PC-9 (cell line): ENCODE results near the gene PARP9. TPM values are rescaled to one million over a fixed set of nuclear protein-coding genes. Genes with fewer than 3 reads are reported as not detected.

ENCODE experiments used
- BruUV-seq: library from RNA; stranded (reverse); fragments of 400-500 nt; replicated peaks from 2 replicates; lab custom pipeline; 2021; lab: Mats Ljungman, UMichigan
- CTCF ChIA-PET: fragments of 300-600 bp; sonication (Branson Sonifier 250); formaldehyde crosslinking; loops from one replicate; lab custom pipeline; 2022; ENCODE audit warnings: antibody characterized with exemption; lab: Charles Lee
- POLR2A ChIA-PET: fragments of 300-600 bp; sonication (Branson Sonifier 250); formaldehyde crosslinking; loops from one replicate; lab custom pipeline; 2022; ENCODE audit warnings: antibody characterized with exemption; ENCODE audit not compliant: unreplicated experiment; lab: Charles Lee
- DNase-seq, 2 experiments: peaks; one replicate each; pipeline versions ENCODE4 v3.0.0 to v3.0.0-alpha.2; 2015 to 2022; ENCODE audit warnings: mixed read lengths in 1 of 2
- H2AFZ ChIP-seq: fragments of 200-600 bp; sonication (generic); 2 replicates; pipeline ENCODE4 v1.8.1; 2017; ENCODE audit warnings: antibody characterized with exemption
- H3F3A ChIP-seq: fragments of 200-600 bp; sonication (generic); 2 replicates; pipeline ENCODE4 v1.8.1; 2017; ENCODE audit warnings: antibody characterized with exemption, mild to moderate bottlenecking, low read depth; ENCODE audit not compliant: insufficient read depth
- H3K27ac ChIP-seq: fragments of 200-600 bp; sonication (generic); 2 replicates; pipeline ENCODE4 v1.6.1; 2016; ENCODE audit warnings: mixed run types
- H3K27me3 ChIP-seq: fragments of 200-600 bp; sonication (generic); 2 replicates; pipeline ENCODE4 v1.6.1; 2016; ENCODE audit warnings: low read depth, mixed run types; ENCODE audit not compliant: insufficient read depth
- H3K36me3 ChIP-seq: fragments of 200-600 bp; sonication (generic); 2 replicates; pipeline ENCODE4 v1.6.1; 2016; ENCODE audit warnings: low read depth, mixed run types
- H3K4me1 ChIP-seq: fragments of 200-600 bp; sonication (generic); replicated peaks from 2 replicates; pipeline ENCODE4 v1.6.1; 2016; ENCODE audit warnings: mixed run types; ENCODE audit not compliant: insufficient read depth
- H3K4me2 ChIP-seq: fragments of 200-600 bp; sonication (generic); 2 replicates; pipeline ENCODE4 v1.6.1; 2017; ENCODE audit warnings: mixed run types
- H3K4me3 ChIP-seq: fragments of 200-600 bp; sonication (generic); 2 replicates; pipeline ENCODE4 v1.6.1; 2016; ENCODE audit warnings: mixed run types
- H3K79me2 ChIP-seq: fragments of 200-600 bp; sonication (generic); 2 replicates; pipeline ENCODE4 v1.6.1; 2017; ENCODE audit warnings: low read depth, mixed run types
- H3K9me2 ChIP-seq: fragments of 200-600 bp; sonication (generic); 2 replicates; pipeline ENCODE4 v1.8.1; 2017; ENCODE audit warnings: mild to moderate bottlenecking; ENCODE audit not compliant: insufficient read depth
- H3K9me3 ChIP-seq: fragments of 200-600 bp; sonication (generic); 2 replicates; pipeline ENCODE4 v1.8.1; 2016; ENCODE audit warnings: low read depth; ENCODE audit not compliant: insufficient read depth
- H4K20me1 ChIP-seq: fragments of 200-600 bp; sonication (generic); 2 replicates; pipeline ENCODE4 v1.8.1; 2017; ENCODE audit not compliant: insufficient read depth
- CTCF ChIP-seq: fragments of 200-600 bp; sonication (generic); conservative IDR thresholded peaks from 2 replicates; pipeline ENCODE4 v1.6.1; 2017; ENCODE audit warnings: mixed run types, antibody characterized with exemption, mild to moderate bottlenecking, moderate library complexity
- EZH2 ChIP-seq: fragments of 200-600 bp; sonication (generic); IDR thresholded peaks from 2 replicates; pipeline ENCODE4 v1.8.0; 2017; ENCODE audit warnings: antibody characterized with exemption, low read depth
- intact Hi-C: fragments of 100-400 bp; cut with micrococcal nuclease; formaldehyde crosslinking; loops from one replicate; pipeline ENCODE4 v1.10.0; 2022; ENCODE audit not compliant: unreplicated experiment
- total RNA-seq: library from RNA; stranded (reverse); gene quantifications from 2 replicates; pipeline ENCODE4 v1.2.3, GENCODE V29; 2021

Gene PARP9
- total RNA-seq, 1 experiment from 2014 or later = 21.1 TPM

- Histone ChIP-seq H3K4me2 (no peak overlapping the region), H3K9me2 (no peaks in the 10 kb centered on the region), H3K27me3 (no peaks in the 10 kb centered on the region), H3K27ac (no peak overlapping the region), H2AFZ (no peak overlapping the region), H3K4me1 (peaks cover 18% of the 10 kb centered on the region), H3K36me3 (peaks cover 20% of the 10 kb centered on the region), H3K4me3 (no peak overlapping the region), H3K79me2 (peaks cover 100% of the 10 kb centered on the region), H4K20me1 (peaks cover 41% of the 10 kb centered on the region), H3F3A (peaks cover 1% of the 10 kb centered on the region; the same call in 1 of the 2 replicates), H3K9me3 (no peaks in the 10 kb centered on the region)
- ChIA-PET CTCF (interaction anchor here (0.6 kb wide), 1 partner anchor 12 kb away, joined by 3 read pairs; no protein-coding TSS in a partner anchor), POLR2A (no interaction called here)
- no TSS peak for BruUV-seq
- intact Hi-C loops = no loop called here
- no peak for TF ChIP-seq EZH2
- TF ChIP-seq CTCF = no peak
- no peak for DNase-seq
Measured at GRCh38 chr3:122508135-122508914, 55.8 kb downstream of the PARP9 start.

GRCh38 chr3:122506450-122506849 lies 57.6 kb downstream of the PARP9 start:
- intact Hi-C loops = no loop called here
- Histone ChIP-seq H3K9me3 (no peaks in the 10 kb centered on the region), H3K4me2 (no peak overlapping the region), H3K4me1 (0 out of 2 replicates have a peak, but pooled peaks cover 3% of the 10 kb centered on the region), H2AFZ (no peak overlapping the region), H3K9me2 (no peaks in the 10 kb centered on the region), H3K36me3 (peaks cover 16% of the 10 kb centered on the region), H3K27me3 (no peaks in the 10 kb centered on the region), H3K27ac (no peak overlapping the region), H3K4me3 (no peak overlapping the region), H3F3A (no peaks in the 10 kb centered on the region), H4K20me1 (peaks cover 33% of the 10 kb centered on the region), H3K79me2 (peaks cover 100% of the 10 kb centered on the region)
- POLR2A ChIA-PET = interaction anchor here (0.5 kb wide), 1 partner anchor 18 kb away, joined by 3 read pairs; no protein-coding TSS in a partner anchor
- CTCF ChIA-PET = no interaction called here
- DNase-seq = no peak
- no peak for TF ChIP-seq EZH2
- TF ChIP-seq CTCF = no peak
- no TSS peak for BruUV-seq

GRCh38 chr3:122505676-122506075 lies 58.4 kb downstream of the PARP9 start:
- Histone ChIP-seq H3K9me2 (no peaks in the 10 kb centered on the region), H3K9me3 (no peaks in the 10 kb centered on the region), H3K4me3 (no peak overlapping the region), H3K36me3 (peaks cover 9% of the 10 kb centered on the region; the same call in 1 of the 2 replicates), H3K27ac (no peak overlapping the region), H3K4me1 (no peaks in the 10 kb centered on the region), H4K20me1 (peaks cover 28% of the 10 kb centered on the region), H2AFZ (no peak overlapping the region), H3K79me2 (peaks cover 100% of the 10 kb centered on the region), H3K4me2 (no peak overlapping the region), H3F3A (no peaks in the 10 kb centered on the region; the same call in 1 of the 2 replicates), H3K27me3 (no peaks in the 10 kb centered on the region)
- POLR2A ChIA-PET = no interaction called here
- CTCF ChIA-PET = no interaction called here
- BruUV-seq = no TSS peak
- TF ChIP-seq CTCF (no peak), EZH2 (no peak)
- intact Hi-C loops = no loop called here
- no peak for DNase-seq
